SK-N-MC (cell line): ENCODE data around the gene RGS10.

ENCODE experiments used
- EZH2 ChIP-seq: fragments of 200-600 bp; sonication (generic); IDR thresholded peaks from one replicate; pipeline ENCODE4 v1.6.1; 2017; ENCODE audit warnings: antibody characterized with exemption
- POLR2AphosphoS5 ChIP-seq: IDR thresholded peaks from 2 replicates; pipeline ENCODE4 v1.6.1; 2012; ENCODE audit warnings: mild to moderate bottlenecking, low read depth, low read length, borderline replicate concordance

DNA sequence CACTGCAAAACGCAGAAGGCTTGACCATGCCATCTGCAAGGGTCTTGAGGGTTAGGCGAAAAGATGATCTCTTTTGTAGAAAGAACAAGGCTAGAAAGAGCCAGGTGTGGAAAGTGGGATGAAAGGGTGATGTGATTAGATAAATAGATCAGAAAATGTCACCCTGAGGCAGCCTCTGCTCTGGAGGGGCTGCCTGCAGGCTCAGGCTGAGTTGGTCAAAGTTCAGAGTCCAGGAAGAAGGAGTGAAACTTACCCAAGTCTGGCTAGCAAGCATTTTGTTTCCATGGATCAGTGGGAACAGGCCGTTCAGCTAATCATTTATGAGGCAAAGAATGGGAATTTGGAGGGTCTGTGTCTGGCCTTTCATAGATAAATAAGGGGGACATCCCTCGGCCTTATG is 79.7 kb downstream of the RGS10 start:
- TF ChIP-seq EZH2 (no peak), POLR2AphosphoS5 (no peak)
